DOHH2 (cell line): ENCODE results near the gene MIA.

ENCODE experiments used
- CTCF ChIP-seq: fragments of 200-600 bp; sonication (generic); IDR thresholded peaks from one replicate; pipeline ENCODE4 v1.5.1; 2014; ENCODE audit warnings: antibody characterized with exemption, mild to moderate bottlenecking, low read depth, low read length; ENCODE audit not compliant: poor library complexity, severe bottlenecking
- EZH2phosphoT487 ChIP-seq: fragments of 200-600 bp; sonication (generic); IDR thresholded peaks from 2 replicates; pipeline ENCODE4 v1.6.1; 2017; ENCODE audit warnings: borderline replicate concordance, mild to moderate bottlenecking, antibody characterized with exemption, low read length, moderate library complexity, mixed read lengths

GRCh38 chr19:40808497-40808896 lies 33.2 kb downstream of the MIA start:
- TF ChIP-seq CTCF (no peak), EZH2phosphoT487 (no peak)
